Fibroblast of skin of abdomen (primary cell): ENCODE data around the gene ZNF678.

Experiments
- DNase-seq: peaks from one replicate; pipeline ENCODE4 v3.0.0-alpha.2; 2013

ZNF678 gene

GRCh38 chr1:227725046-227725445 is 161.7 kb downstream of the ZNF678 start:
- no peak for DNase-seq

GRCh38 chr1:227726318-227726717 is 163.0 kb downstream of the ZNF678 start:
- DNase-seq: no peak
